K562 (cell line): Measurements from ENCODE around the gene GRIPAP1. TPM values are rescaled to one million over a fixed set of nuclear protein-coding genes. Genes with fewer than 3 reads are reported as not detected.

ENCODE experiments used
- ARID1B ChIP-seq: fragments of 450-650 bp; IDR thresholded peaks from 2 replicates; pipeline ENCODE4 v1.6.1; 2016; ENCODE audit warnings: antibody characterized with exemption, mild to moderate bottlenecking, inconsistent platforms
- CCAR2 ChIP-seq: fragments of 200-400 bp; formaldehyde crosslinking; IDR thresholded peaks from 2 replicates; pipeline ENCODE4 v1.6.1; 2017; ENCODE audit warnings: mild to moderate bottlenecking, low read depth, low read length
- CREB1 ChIP-seq, 2 experiments: sonication (generic) in 1 of 2; formaldehyde crosslinking in 1 of 2; IDR thresholded peaks; 2 replicates each; pipeline versions ENCODE4 v1.6.1 to v1.8.0; 2012 to 2022; ENCODE audit warnings: inconsistent platforms in 1 of 2, mild to moderate bottlenecking in 1 of 2, missing genetic modification reagents in 1 of 2, moderate library complexity in 1 of 2
- DPF2 ChIP-seq: fragments of 450-650 bp; IDR thresholded peaks from 2 replicates; pipeline ENCODE4 v1.6.1; 2016
- FOXK2 ChIP-seq, 2 experiments: fragments of 450-650 bp; IDR thresholded peaks in 1 of 2; conservative IDR thresholded peaks in 1 of 2; 2 replicates each; pipeline ENCODE4 v1.6.1; 2016; ENCODE audit warnings: low read depth in 2 of 2, mild to moderate bottlenecking in 1 of 2
- KDM4B ChIP-seq, 2 experiments: fragments of 450-650 bp in 1 of 2; sonication (generic) in 1 of 2; IDR thresholded peaks; 2 replicates each; pipeline ENCODE4 v1.6.1; 2016 to 2017; ENCODE audit warnings: borderline replicate concordance in 2 of 2, antibody characterized with exemption in 1 of 2, low read depth in 1 of 2, mild to moderate bottlenecking in 1 of 2
- MAFG ChIP-seq: fragments of 450-650 bp; conservative IDR thresholded peaks from 2 replicates; pipeline ENCODE4 v1.6.1; 2016; ENCODE audit warnings: missing genetic modification characterization, missing compliant biosample characterization
- MEIS2 ChIP-seq: fragments of 450-650 bp; IDR thresholded peaks from 2 replicates; pipeline ENCODE4 v1.6.1; 2014; ENCODE audit warnings: mild to moderate bottlenecking; ENCODE audit not compliant: partially characterized antibody
- MYC ChIP-seq, 2 experiments: fragments of 250-450 bp in 1 of 2; sonication (Bioruptor Pico) in 1 of 2; IDR thresholded peaks; 2 replicates each; pipeline versions ENCODE4 v1.5.1 to v1.6.1; 2012 to 2021; ENCODE audit warnings: low read depth in 2 of 2, borderline replicate concordance in 1 of 2, improper control_type of control experiment in 1 of 2, low read length in 1 of 2, mild to moderate bottlenecking in 1 of 2, moderate library complexity in 1 of 2
- PCBP1 ChIP-seq: fragments of 200-400 bp; formaldehyde crosslinking; IDR thresholded peaks from 2 replicates; pipeline ENCODE4 v1.6.1; 2018; ENCODE audit warnings: mild to moderate bottlenecking, low read depth, low read length; ENCODE audit not compliant: poor library complexity, severe bottlenecking
- POLR2AphosphoS5 ChIP-seq: IDR thresholded peaks from 2 replicates; pipeline ENCODE4 v1.6.1; 2011; ENCODE audit warnings: mild to moderate bottlenecking, low read depth, low read length, moderate library complexity; ENCODE audit not compliant: control insufficient read depth, insufficient read depth
- RAD51 ChIP-seq: fragments of 450-650 bp; IDR thresholded peaks from 2 replicates; pipeline ENCODE4 v1.7.1; 2016; ENCODE audit warnings: low read depth, mild to moderate bottlenecking, borderline replicate concordance
- SMARCA5 ChIP-seq: fragments of 450-650 bp; IDR thresholded peaks from 2 replicates; pipeline ENCODE4 v1.6.1; 2016
- TBL1XR1 ChIP-seq, 2 experiments: IDR thresholded peaks; 2 replicates each; pipeline ENCODE4 v1.6.1; 2012; ENCODE audit warnings: improper control_type of control experiment in 2 of 2, low read length in 2 of 2, mild to moderate bottlenecking in 1 of 2
- ZFP36 ChIP-seq: fragments of 150-350 bp; IDR thresholded peaks from 2 replicates; pipeline ENCODE4 v1.6.1; 2018; ENCODE audit warnings: low read length, low read depth; ENCODE audit not compliant: partially characterized antibody
- ZKSCAN1 ChIP-seq: fragments of 150-350 bp; IDR thresholded peaks from 2 replicates; pipeline ENCODE4 v1.6.1; 2016; ENCODE audit warnings: low read depth, low read length
- ZNF282 ChIP-seq: sonication (generic); formaldehyde crosslinking; IDR thresholded peaks from 2 replicates; pipeline ENCODE4 v1.8.1; 2023; ENCODE audit warnings: missing genetic modification reagents
- polyA plus RNA-seq, 8 experiments: library from polyadenylated mRNA; depleted of rRNA in 4 of 8; stranded (reverse) in 5 of 8; unstranded in 3 of 8; fragments of >200 nt; fragmentation: Nextera tagmentation in 2 of 8; fragmentation: Illumina TruSeq in 1 of 8; extraction: Ambion mirVana in 2 of 8; extraction: Trizol in 1 of 8; gene quantifications; 2 replicates each; pipeline versions ENCODE4 v1.2.1 to v1.2.3, GENCODE V29; 2011 to 2014; ENCODE audit warnings: inconsistent platforms in 1 of 8, missing spikeins in 1 of 8
- total RNA-seq, 7 experiments: library from RNA; depleted of rRNA in 6 of 7; stranded (reverse); fragments of >200 nt in 6 of 7; fragmentation: Illumina TruSeq in 2 of 7; extraction: Trizol in 2 of 7; gene quantifications; 2 replicates each; pipeline versions ENCODE4 v1.2.1 to v1.2.3, GENCODE V29; 2011 to 2021; ENCODE audit warnings: low replicate concordance in 1 of 7
- TF ChIP-seq, protein P1 (sequence below), 3 experiments: fragments of 200-800 bp in 1 of 3; fragments of 250-450 bp in 1 of 3; fragments of 450-650 bp in 1 of 3; sonication (Bioruptor Pico) in 1 of 3; sonication (Bioruptor generic) in 1 of 3; formaldehyde crosslinking in 1 of 3; IDR thresholded peaks; 2 replicates each; pipeline versions ENCODE4 v1.6.1 to v1.8.0; 2016 to 2022; ENCODE audit warnings: mild to moderate bottlenecking in 2 of 3, missing genetic modification characterization in 2 of 3, missing compliant biosample characterization in 1 of 3, moderate library complexity in 1 of 3
- TF ChIP-seq, protein P2 (sequence below), 2 experiments: IDR thresholded peaks in 1 of 2; conservative IDR thresholded peaks in 1 of 2; 2 replicates each; pipeline ENCODE4 v1.6.1; 2016; ENCODE audit warnings: low read depth in 2 of 2, mild to moderate bottlenecking in 1 of 2, missing compliant biosample characterization in 1 of 2, missing genetic modification characterization in 1 of 2, moderate library complexity in 1 of 2

Gene GRIPAP1
- total and polyA plus RNA-seq, 9 of the 15 experiments (the other 6 are each of a cell fraction or from before 2014, with no cell fraction given): 4.1 to 41.6 (median 24.0) TPM

DNA sequence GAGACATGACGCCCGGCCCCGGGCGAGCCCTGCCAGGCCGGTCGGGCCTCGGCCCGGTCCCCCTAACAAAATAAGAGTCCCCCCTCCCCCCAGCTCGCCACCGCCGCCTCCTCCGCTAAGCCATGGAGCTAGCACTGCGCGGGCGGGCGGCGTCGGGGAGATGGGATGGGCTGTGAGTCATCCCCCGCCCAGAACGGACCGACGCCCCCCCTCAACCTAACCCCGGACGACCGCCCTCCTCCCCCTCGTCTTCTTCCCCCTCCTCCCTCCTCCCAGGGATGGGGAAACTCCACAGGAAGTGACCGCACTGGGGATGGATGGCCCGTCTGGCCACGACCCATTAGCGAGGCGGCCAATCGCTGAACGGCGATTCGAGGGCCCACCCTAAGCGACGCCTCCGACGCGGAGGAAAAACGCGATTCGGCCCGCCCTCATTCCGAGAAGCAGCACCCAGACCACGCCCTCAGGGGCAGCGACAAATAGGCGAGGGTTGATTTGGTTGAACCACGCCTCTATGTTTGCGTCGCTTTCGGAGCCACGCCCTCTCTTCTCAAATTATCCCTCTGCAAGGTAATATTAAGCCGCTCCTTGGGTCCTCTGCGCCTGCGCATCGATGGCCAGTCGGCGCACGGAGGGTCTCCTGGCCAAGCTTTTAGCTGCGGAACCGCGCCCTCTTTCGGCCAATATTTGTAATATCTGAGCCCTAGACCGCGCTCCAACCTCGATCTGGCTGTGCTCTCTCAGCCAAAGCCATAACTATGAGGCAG lies 41.3 kb upstream of the GRIPAP1 start, which contains the start of gene TFE3 (continued):
- TF ChIP-seq CREB1 (IDR thresholded peaks at IDR 0.05): peak; percentile 86
- TF ChIP-seq CREB1 (CRISPR knock-in tag; IDR thresholded peaks at IDR 0.05): peak; percentile 89
- TF ChIP-seq MYC (IDR thresholded peaks at IDR 0.05; ENCODE audit: low read depth, low read length): peak; percentile 31; the same call in 1 of the 2 replicates
- no peak for TF ChIP-seq MYC (CRISPR knock-in tag; IDR thresholded peaks at IDR 0.05; ENCODE audit: borderline replicate concordance, low read depth)
- peak; percentile 83 for TF ChIP-seq MEIS2
- TF ChIP-seq ZNF282 (CRISPR knock-in tag): no peak
- TF ChIP-seq KDM4B (IDR thresholded peaks at IDR 0.05; ENCODE audit: borderline replicate concordance in 2 of 2, low read depth in 1 of 2): peak in 1 of 2 experiments; percentile 67; a peak in 2 of 4 replicates
- TF ChIP-seq, protein P1, sequence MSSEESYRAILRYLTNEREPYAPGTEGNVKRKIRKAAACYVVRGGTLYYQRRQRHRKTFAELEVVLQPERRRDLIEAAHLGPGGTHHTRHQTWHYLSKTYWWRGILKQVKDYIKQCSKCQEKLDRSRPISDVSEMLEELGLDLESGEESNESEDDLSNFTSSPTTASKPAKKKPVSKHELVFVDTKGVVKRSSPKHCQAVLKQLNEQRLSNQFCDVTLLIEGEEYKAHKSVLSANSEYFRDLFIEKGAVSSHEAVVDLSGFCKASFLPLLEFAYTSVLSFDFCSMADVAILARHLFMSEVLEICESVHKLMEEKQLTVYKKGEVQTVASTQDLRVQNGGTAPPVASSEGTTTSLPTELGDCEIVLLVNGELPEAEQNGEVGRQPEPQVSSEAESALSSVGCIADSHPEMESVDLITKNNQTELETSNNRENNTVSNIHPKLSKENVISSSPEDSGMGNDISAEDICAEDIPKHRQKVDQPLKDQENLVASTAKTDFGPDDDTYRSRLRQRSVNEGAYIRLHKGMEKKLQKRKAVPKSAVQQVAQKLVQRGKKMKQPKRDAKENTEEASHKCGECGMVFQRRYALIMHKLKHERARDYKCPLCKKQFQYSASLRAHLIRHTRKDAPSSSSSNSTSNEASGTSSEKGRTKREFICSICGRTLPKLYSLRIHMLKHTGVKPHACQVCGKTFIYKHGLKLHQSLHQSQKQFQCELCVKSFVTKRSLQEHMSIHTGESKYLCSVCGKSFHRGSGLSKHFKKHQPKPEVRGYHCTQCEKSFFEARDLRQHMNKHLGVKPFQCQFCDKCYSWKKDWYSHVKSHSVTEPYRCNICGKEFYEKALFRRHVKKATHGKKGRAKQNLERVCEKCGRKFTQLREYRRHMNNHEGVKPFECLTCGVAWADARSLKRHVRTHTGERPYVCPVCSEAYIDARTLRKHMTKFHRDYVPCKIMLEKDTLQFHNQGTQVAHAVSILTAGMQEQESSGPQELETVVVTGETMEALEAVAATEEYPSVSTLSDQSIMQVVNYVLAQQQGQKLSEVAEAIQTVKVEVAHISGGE (CRISPR knock-in tag; IDR thresholded peaks at IDR 0.05): 0 out of 6 replicates have a peak, but pooled peaks of 1 of the 3 experiments have one; percentile 15
- TF ChIP-seq POLR2AphosphoS5: 0 out of 2 replicates have a peak, but pooled peaks have one; percentile 20
- TF ChIP-seq ARID1B: peak; percentile 51; the same call in 1 of the 2 replicates
- TF ChIP-seq RAD51: no peak
- 0 out of 4 replicates have a peak, but pooled peaks of 1 of the 2 experiments have one; percentile 24 for TF ChIP-seq FOXK2 (conservative IDR thresholded peaks at IDR 0.05 in 1 of 2, IDR thresholded peaks at IDR 0.05 in 1 of 2; ENCODE audit: low read depth in 2 of 2)
- no peak for TF ChIP-seq CCAR2
- TF ChIP-seq PCBP1: peak; percentile 92
- TF ChIP-seq MAFG (tag): no peak
- TF ChIP-seq ZKSCAN1: 0 out of 2 replicates have a peak, but pooled peaks have one; percentile 58
- TF ChIP-seq ZFP36: peak; percentile 78
- TF ChIP-seq, protein P2, sequence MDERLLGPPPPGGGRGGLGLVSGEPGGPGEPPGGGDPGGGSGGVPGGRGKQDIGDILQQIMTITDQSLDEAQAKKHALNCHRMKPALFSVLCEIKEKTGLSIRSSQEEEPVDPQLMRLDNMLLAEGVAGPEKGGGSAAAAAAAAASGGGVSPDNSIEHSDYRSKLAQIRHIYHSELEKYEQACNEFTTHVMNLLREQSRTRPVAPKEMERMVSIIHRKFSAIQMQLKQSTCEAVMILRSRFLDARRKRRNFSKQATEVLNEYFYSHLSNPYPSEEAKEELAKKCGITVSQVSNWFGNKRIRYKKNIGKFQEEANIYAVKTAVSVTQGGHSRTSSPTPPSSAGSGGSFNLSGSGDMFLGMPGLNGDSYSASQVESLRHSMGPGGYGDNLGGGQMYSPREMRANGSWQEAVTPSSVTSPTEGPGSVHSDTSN (CRISPR knock-in tag; IDR thresholded peaks at IDR 0.05; ENCODE audit: low read depth): no peak
- TF ChIP-seq, protein P2 (tag; conservative IDR thresholded peaks at IDR 0.05; ENCODE audit: low read depth): peak; percentile 36; the same call in 1 of the 2 replicates
- 0 out of 4 replicates have a peak, but pooled peaks of 1 of the 2 experiments have one; percentile 26 for TF ChIP-seq TBL1XR1 (IDR thresholded peaks at IDR 0.05; ENCODE audit: low read length in 2 of 2)
- TF ChIP-seq SMARCA5: no peak
- peak; percentile 61; the same call in 1 of the 2 replicates for TF ChIP-seq DPF2
